ENCODE data around the gene UBE2V1. TPM values are rescaled to one million over a fixed set of nuclear protein-coding genes. Genes with fewer than 3 reads are reported as not detected.
A peak's percentile ranks its signal among the peaks of the same experiment; 100 is the strongest.

UBE2V1 gene
- total and polyA plus RNA-seq, 2 of the 13 experiments (the other 11 are each of a cell fraction or from before 2014, with no cell fraction given) = 81.3 to 132 TPM

- TF ChIP-seq ZNF646 (CRISPR knock-in tag; IDR thresholded peaks at IDR 0.05) = no peak
- TF ChIP-seq RXRB (CRISPR knock-in tag; IDR thresholded peaks at IDR 0.05; ENCODE audit: borderline replicate concordance) = peak; percentile 85
- TF ChIP-seq FOXP4 (CRISPR knock-in tag; IDR thresholded peaks at IDR 0.05) = peak; percentile 17; the same call in 1 of the 2 replicates
- TF ChIP-seq ARID3A (IDR thresholded peaks at IDR 0.05; ENCODE audit: low read depth, low read length) = 0 out of 2 replicates have a peak, but pooled peaks have one; percentile 24
- TF ChIP-seq ZNF605 (CRISPR knock-in tag; IDR thresholded peaks at IDR 0.05) = peak; percentile 84
- peak; percentile 91 for TF ChIP-seq ZNF687 (CRISPR knock-in tag; IDR thresholded peaks at IDR 0.05)
- TF ChIP-seq SSRP1 (CRISPR knock-in tag; IDR thresholded peaks at IDR 0.05) = no peak
- 0 out of 2 replicates have a peak, but pooled peaks have one; percentile 63 for TF ChIP-seq ZNF251 (CRISPR knock-in tag; IDR thresholded peaks at IDR 0.05)
- TF ChIP-seq ZNF260 (CRISPR knock-in tag; IDR thresholded peaks at IDR 0.05; ENCODE audit: borderline replicate concordance, low read depth) = no peak
- TF ChIP-seq SRSF9 (IDR thresholded peaks at IDR 0.05; ENCODE audit: borderline replicate concordance, insufficient read depth, low read depth, low read length, poor library complexity, severe bottlenecking) = no peak
Observed at GRCh38 chr20:50054626-50055511, 58.1 kb downstream of the UBE2V1 start (continued).
